AG09319 (cell line): ENCODE measurements around the gene DPF3.

Source experiments
- DNase-seq: peaks from one replicate; pipeline ENCODE4 v3.0.0-alpha.2; 2010; ENCODE audit warnings: low read depth; ENCODE audit errors: extremely low read depth
- TF ChIP-seq, protein P1 (sequence below): IDR thresholded peaks from 2 replicates; pipeline ENCODE4 v1.5.1; 2011; ENCODE audit warnings: low read depth, mild to moderate bottlenecking, inconsistent platforms, low read length, moderate library complexity

Gene DPF3

DNA sequence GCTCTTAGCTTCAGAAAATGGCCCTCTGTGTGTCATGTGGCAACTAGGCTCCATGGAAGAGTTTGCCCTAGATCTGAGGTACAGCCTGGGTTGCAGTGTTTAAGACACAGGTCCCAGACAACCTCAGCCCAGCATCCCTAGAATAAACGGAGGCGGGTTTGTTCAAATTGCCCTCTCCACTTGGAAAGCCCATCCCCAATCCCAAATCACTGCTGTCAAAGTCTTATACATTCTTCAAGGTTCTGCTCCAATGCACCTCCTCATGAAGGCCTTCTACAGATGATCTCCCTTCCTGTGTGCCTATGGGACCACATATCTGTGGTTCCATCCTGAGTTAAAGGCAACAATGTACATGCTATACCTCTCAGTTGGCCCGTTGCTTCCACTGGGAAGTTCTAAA, 289.8 kb downstream of the DPF3 start:
- DNase-seq = no peak
- TF ChIP-seq, protein P1, sequence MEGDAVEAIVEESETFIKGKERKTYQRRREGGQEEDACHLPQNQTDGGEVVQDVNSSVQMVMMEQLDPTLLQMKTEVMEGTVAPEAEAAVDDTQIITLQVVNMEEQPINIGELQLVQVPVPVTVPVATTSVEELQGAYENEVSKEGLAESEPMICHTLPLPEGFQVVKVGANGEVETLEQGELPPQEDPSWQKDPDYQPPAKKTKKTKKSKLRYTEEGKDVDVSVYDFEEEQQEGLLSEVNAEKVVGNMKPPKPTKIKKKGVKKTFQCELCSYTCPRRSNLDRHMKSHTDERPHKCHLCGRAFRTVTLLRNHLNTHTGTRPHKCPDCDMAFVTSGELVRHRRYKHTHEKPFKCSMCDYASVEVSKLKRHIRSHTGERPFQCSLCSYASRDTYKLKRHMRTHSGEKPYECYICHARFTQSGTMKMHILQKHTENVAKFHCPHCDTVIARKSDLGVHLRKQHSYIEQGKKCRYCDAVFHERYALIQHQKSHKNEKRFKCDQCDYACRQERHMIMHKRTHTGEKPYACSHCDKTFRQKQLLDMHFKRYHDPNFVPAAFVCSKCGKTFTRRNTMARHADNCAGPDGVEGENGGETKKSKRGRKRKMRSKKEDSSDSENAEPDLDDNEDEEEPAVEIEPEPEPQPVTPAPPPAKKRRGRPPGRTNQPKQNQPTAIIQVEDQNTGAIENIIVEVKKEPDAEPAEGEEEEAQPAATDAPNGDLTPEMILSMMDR = no peak

DNA sequence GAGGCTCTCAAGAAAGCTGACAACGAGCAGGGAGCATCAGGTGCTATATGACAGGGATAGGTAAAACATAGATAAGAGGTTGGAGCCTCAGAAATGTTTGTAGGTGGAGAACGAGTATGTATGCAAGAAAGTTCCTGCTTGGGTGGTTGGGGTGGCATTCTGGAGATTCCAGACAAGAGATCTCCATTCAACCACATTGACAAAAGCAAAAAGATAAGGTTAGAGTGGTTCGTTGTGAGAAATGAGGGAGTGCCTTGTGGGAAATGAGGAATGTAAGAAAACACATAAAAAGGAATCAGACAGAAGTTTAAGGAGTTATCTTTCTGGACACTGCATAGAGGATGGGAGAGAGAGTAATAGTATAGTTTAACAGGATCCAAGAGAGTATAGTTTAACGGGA, 290.3 kb downstream of the DPF3 start:
- TF ChIP-seq, protein P1 = no peak
- no peak for DNase-seq

DNA sequence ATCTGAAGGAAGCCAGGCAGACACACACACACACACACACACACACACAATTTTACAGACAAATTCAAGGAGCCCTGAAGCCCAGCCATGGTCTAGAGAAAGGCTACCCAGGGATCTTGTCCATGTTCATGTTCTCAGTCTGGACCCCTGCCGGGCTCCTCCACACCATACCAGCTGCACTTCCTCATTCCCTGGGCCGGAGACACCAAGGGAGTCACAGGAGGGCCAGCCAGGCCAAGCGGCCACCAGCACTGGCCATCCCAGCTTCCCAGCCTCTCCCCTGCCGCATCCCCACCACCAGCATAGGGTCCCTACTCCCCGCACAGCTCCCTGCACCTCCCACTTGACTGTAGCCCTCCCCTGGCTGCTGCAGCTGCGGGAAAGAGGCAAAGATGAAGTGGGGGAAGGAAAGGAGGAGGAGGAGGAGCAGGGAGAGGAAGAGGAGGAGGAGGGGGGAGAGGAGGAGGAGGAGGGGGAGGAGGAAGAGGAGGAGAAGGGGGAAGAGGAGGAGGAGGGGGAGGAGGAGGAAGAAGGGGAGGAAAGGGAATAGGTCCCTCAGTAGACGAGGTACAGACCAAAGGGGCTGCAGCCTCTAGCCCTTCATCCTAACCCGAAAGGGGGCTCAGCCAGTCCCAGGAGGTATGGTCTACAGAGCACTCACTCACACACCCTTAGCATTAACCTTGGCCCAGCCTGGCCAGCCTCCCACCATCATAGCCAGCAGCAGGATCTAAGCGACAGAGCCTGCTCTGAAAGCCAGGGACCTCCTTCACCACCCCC, 293.2 kb downstream of the DPF3 start:
- no peak for DNase-seq
- TF ChIP-seq, protein P1 = no peak

DNA sequence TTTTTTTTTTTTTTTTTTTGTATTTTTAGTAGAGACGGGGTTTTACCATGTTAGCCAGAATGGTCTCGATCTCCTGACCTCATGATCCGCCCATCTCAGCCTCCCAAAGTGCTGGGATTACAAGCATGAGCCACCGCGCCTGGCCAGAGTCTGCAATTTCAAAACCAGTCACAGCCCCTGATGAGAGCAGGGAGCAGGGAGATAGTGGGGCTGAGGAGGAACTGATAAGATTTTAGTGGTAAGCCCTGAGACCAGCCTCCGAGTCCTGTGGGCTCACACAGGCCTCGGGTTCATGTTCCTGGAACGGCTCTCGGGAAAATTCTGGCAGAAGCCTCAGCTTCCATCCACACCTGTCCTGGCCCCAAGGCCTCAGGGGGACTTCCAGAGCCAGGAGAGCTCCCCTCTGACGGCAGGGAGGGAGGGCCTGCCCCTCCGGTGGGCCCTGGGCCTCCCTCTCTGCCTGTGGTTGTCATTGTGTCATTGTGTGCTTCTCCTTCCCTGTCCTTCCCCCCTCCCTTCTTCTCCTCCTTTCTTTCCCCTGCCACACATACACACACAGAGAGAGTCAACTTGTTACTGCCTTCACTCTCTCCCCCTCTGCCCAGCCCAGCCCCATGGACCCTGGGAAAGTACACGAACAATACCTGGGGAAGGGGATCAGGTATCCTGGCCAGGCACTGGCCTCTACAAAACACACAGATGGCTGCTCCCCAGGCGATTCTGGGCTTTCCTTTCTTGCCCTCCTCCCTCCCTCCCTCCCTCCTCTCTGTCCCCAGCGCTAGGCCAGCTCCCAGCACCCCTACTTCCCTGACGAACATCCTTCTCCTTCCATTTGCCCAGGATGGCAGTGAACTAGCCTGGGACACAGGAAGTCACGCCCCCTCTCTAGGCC, 294.1 kb downstream of the DPF3 start:
- TF ChIP-seq, protein P1 = no peak
- DNase-seq = no peak

DNA sequence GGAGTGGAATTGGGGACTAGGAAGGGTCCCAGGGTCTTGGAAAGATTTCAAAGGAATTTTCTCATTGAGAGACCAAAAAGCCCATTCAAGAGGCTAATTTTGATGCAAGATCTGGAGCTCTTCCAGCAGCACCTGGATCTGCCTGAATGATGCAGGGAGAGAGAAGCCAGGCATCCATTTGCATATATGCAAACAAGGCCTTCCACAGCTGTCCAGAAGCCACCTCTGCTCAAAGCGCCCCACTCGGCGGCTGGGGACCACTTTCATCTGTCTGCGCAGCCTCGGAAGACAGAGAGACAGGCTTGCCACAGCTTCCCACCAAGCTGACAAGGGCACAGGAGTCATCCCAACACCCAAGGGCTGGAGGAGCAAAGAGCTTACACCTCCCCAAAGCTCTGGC, 295.6 kb downstream of the DPF3 start:
- DNase-seq = no peak
- TF ChIP-seq, protein P1 = no peak

DNA sequence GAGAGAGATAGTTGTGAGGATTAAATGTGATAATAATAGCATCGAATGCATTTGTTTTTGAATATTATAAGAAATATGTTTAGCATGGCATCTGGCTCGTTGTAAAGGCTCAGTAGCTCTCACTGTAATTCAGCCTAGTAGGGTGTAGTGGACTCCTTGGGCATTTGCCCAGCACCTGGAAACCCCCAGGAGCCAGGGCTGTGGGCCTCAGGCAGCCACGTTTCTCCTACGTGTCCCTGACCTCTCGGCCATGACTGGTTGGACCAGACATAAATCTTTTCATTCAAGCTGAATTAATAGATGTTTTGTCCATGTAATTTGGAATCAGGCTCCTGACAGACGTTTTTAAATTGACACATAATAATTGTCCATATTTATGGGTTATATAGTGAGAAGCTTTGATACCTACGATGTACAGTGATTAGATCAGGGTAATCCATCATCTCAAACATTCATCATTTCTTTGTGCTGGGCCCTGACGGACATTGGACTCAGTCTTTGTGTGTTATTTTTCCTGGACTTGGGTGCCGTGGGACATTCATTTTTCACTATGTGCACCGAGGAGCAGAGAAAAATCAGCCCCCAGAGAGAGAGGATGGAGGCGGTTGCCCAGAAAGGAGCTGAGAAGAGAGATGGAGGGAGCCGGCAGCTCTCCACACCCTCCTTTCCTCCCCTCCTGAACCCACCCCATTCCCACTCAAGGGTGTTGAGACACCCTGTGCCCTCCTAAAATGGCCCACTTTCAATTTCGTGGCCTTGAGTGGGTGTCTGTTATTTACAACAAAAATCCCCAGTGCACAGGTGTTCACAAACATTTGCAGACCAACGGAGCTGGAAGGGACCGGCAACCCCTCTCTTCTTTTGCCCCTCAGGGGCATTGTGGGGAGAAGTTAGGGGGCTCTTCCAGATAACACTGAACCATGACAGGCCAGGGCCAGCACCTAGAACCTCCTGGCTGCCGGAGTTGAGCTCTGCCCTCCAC, 296.4 kb downstream of the DPF3 start:
- DNase-seq = no peak
- TF ChIP-seq, protein P1 = no peak
